PC-3 (cell line): ENCODE measurements around the gene CDC25B. TPM values are rescaled to one million over a fixed set of nuclear protein-coding genes. Genes with fewer than 3 reads are reported as not detected.

Experiments
- ATAC-seq: fragments of 200-7000 bp; cut with Tn5 transposase; 2 replicates; pipeline ENCODE4 v1.9.1; 2020; ENCODE audit warnings: mild to moderate bottlenecking, moderate library complexity
- BruUV-seq: library from RNA; stranded (reverse); fragments of 400-500 nt; replicated peaks from 2 replicates; lab custom pipeline; 2021; lab: Mats Ljungman, UMichigan
- CTCF ChIA-PET: fragments of 300-600 bp; sonication (Branson Sonifier 250); formaldehyde crosslinking; loops from one replicate; lab custom pipeline; 2022; ENCODE audit warnings: antibody characterized with exemption; lab: Charles Lee
- POLR2A ChIA-PET: fragments of 300-600 bp; sonication (Branson Sonifier 250); formaldehyde crosslinking; loops from one replicate; lab custom pipeline; 2022; ENCODE audit warnings: antibody characterized with exemption; ENCODE audit not compliant: unreplicated experiment; lab: Charles Lee
- DNase-seq: peaks from one replicate; pipeline ENCODE4 v3.0.0-alpha.2; 2015
- H2AFZ ChIP-seq: fragments of 300-600 bp; sonication (generic); 2 replicates; pipeline ENCODE4 v1.6.0; 2016; ENCODE audit warnings: antibody characterized with exemption, low read length
- H3F3A ChIP-seq: fragments of 300-600 bp; sonication (generic); one replicate; pipeline ENCODE4 v1.6.0; 2017; ENCODE audit warnings: antibody characterized with exemption, low read length, control low read depth, mild to moderate bottlenecking; ENCODE audit not compliant: unreplicated experiment
- H3K27ac ChIP-seq: fragments of 300-600 bp; sonication (generic); 2 replicates; pipeline ENCODE4 v1.5.1; 2016; ENCODE audit warnings: mild to moderate bottlenecking, low read length
- H3K27me3 ChIP-seq: fragments of 300-600 bp; sonication (generic); 2 replicates; pipeline ENCODE4 v1.6.1; 2016; ENCODE audit warnings: low read length, mixed read lengths
- H3K36me3 ChIP-seq: fragments of 300-600 bp; sonication (generic); 2 replicates; pipeline ENCODE4 v1.6.1; 2016; ENCODE audit warnings: low read depth, mixed run types, low read length, mixed read lengths
- H3K4me1 ChIP-seq: fragments of 300-600 bp; sonication (generic); 2 replicates; pipeline ENCODE4 v1.5.1; 2016; ENCODE audit warnings: low read length; ENCODE audit not compliant: insufficient read depth
- H3K4me2 ChIP-seq: fragments of 300-600 bp; sonication (generic); 2 replicates; pipeline ENCODE4 v1.6.0; 2016; ENCODE audit warnings: low read length
- H3K4me3 ChIP-seq: fragments of 300-600 bp; sonication (generic); 2 replicates; pipeline ENCODE4 v1.5.1; 2016; ENCODE audit warnings: mild to moderate bottlenecking, low read length, mixed read lengths
- H3K79me2 ChIP-seq: fragments of 300-600 bp; sonication (generic); 2 replicates; pipeline ENCODE4 v1.6.1; 2017; ENCODE audit warnings: low read length, mixed read lengths
- H3K9ac ChIP-seq: fragments of 300-600 bp; sonication (generic); 2 replicates; pipeline ENCODE4 v1.6.0; 2016; ENCODE audit warnings: mild to moderate bottlenecking, low read length
- H3K9me2 ChIP-seq: fragments of 300-600 bp; sonication (generic); replicated peaks from 2 replicates; pipeline ENCODE4 v1.6.1; 2016; ENCODE audit warnings: mixed run types, low read length, mixed read lengths
- H3K9me3 ChIP-seq: fragments of 300-600 bp; sonication (generic); 2 replicates; pipeline ENCODE4 v1.6.1; 2016; ENCODE audit warnings: low read length, mixed read lengths
- H4K20me1 ChIP-seq: fragments of 300-600 bp; sonication (generic); 2 replicates; pipeline ENCODE4 v1.6.1; 2016; ENCODE audit warnings: low read length, mixed read lengths
- CTCF ChIP-seq: fragments of 300-600 bp; sonication (generic); conservative IDR thresholded peaks from 2 replicates; pipeline ENCODE4 v1.5.1; 2017; ENCODE audit warnings: antibody characterized with exemption, low read depth, mild to moderate bottlenecking, low read length
- EZH2 ChIP-seq: fragments of 300-600 bp; sonication (generic); IDR thresholded peaks from one replicate; pipeline ENCODE4 v1.6.1; 2017; ENCODE audit warnings: antibody characterized with exemption, mild to moderate bottlenecking, low read length; ENCODE audit not compliant: unreplicated experiment
- EZH2phosphoT487 ChIP-seq: fragments of 300-600 bp; sonication (generic); IDR thresholded peaks from 2 replicates; pipeline ENCODE4 v1.6.1; 2018; ENCODE audit warnings: mild to moderate bottlenecking, antibody characterized with exemption, low read length, borderline replicate concordance
- intact Hi-C: fragments of 100-400 bp; cut with micrococcal nuclease; formaldehyde crosslinking; loops from 2 replicates; pipeline ENCODE4 v1.9.0; 2023
- total RNA-seq: library from RNA; depleted of rRNA; stranded (reverse); fragments of >200 nt; gene quantifications from 2 replicates; pipeline ENCODE4 v1.2.3, GENCODE V29; 2014

The CDC25B gene
- total RNA-seq, 1 experiment from 2014 or later: 89.7 TPM

- Histone ChIP-seq H4K20me1 (no peaks in the 10 kb centered on the region), H3K9me2 (no peaks in the 10 kb centered on the region), H2AFZ (peak overlapping the region; percentile 85), H3K4me2 (peak overlapping the region; percentile 92), H3K4me3 (peak overlapping the region; percentile 85), H3F3A (no peaks in the 10 kb centered on the region), H3K9ac (peak overlapping the region; percentile 95), H3K4me1 (peaks cover 27% of the 10 kb centered on the region), H3K27ac (peak overlapping the region; percentile 94), H3K36me3 (peaks cover 20% of the 10 kb centered on the region; the same call in 1 of the 2 replicates), H3K79me2 (peaks cover 22% of the 10 kb centered on the region), H3K9me3 (no peaks in the 10 kb centered on the region), H3K27me3 (no peaks in the 10 kb centered on the region)
- intact Hi-C loops: loop anchor here (1.0 to 2.0 kb wide), 5 partner anchors 8 to 35 kb away; partner anchors contain the start of genes CDC25B and MAVS
- TSS peak; percentile 91 for BruUV-seq
- ATAC-seq (no peak), DNase-seq (no peak)
- ChIA-PET CTCF (interaction anchor here (0.6 kb wide), 2 partner anchors 28 to 34 kb away, joined by 5 to 10 read pairs; no protein-coding TSS in a partner anchor), POLR2A (interaction anchor here (0.6 kb wide), 1 partner anchor 33 kb away, joined by 4 read pairs; the partner anchor contains the start of gene CENPB)
- TF ChIP-seq EZH2 (no peak), CTCF (no peak), EZH2phosphoT487 (no peak)
Measured at GRCh38 chr20:3819411-3820047, 23.4 kb downstream of the CDC25B start.

GRCh38 chr20:3820048-3820900, 24.2 kb downstream of the CDC25B start, which contains the start of gene AP5S1:
Gene AP5S1 (plus strand): TSS chr20:3820547. CDS start chr20:3822118, 1,571 bp downstream.
- POLR2A ChIA-PET: interaction anchor here (0.6 to 1.1 kb wide), 3 partner anchors 9 to 34 kb away, joined by 4 to 11 read pairs (median 4); partner anchors contain the start of gene CENPB
- no peaks in the 10 kb centered on the region for H3K9me3 ChIP-seq
- CTCF ChIA-PET: interaction anchor here (0.6 to 1.5 kb wide), 3 partner anchors 28 to 39 kb away, joined by 5 to 13 read pairs (median 6); partner anchors contain the start of genes CENPB and SPEF1
- peak; percentile 98 for DNase-seq
- BruUV-seq: no TSS peak
- no peaks in the 10 kb centered on the region for H3F3A ChIP-seq
- peak within 1 kb of the TSS; percentile 92 for H3K4me2 ChIP-seq
- intact Hi-C loops: loop anchor here (1.0 to 2.0 kb wide), 5 partner anchors 9 to 35 kb away; partner anchors contain the start of genes CDC25B and MAVS
- peak within 1 kb of the TSS; percentile 94 for H3K27ac ChIP-seq
- no peaks in the 10 kb centered on the region for H4K20me1 ChIP-seq
- H3K79me2 ChIP-seq: peaks cover 22% of the 10 kb centered on the region
- H2AFZ ChIP-seq: peak within 1 kb of the TSS; percentile 85
- ATAC-seq: peak; percentile 78
- peaks cover 27% of the 10 kb centered on the region for H3K4me1 ChIP-seq
- peak within 1 kb of the TSS; percentile 95 for H3K9ac ChIP-seq
- TF ChIP-seq CTCF: peak; percentile 98
- no peak for TF ChIP-seq EZH2
- TF ChIP-seq EZH2phosphoT487: no peak
- H3K4me3 ChIP-seq: peak within 1 kb of the TSS; percentile 85
- H3K27me3 ChIP-seq: no peaks in the 10 kb centered on the region
- peaks cover 23% of the 10 kb centered on the region for H3K36me3 ChIP-seq
- H3K9me2 ChIP-seq: no peaks in the 10 kb centered on the region
